NB4 (cell line): ENCODE data around the gene PCBP4.

ENCODE experiments used
- DNase-seq: peaks from one replicate; pipeline ENCODE4 v3.0.0; 2010; ENCODE audit warnings: low read depth
- H3K4me3 ChIP-seq: one replicate; pipeline ENCODE4 v1.5.1; 2011; ENCODE audit warnings: mild to moderate bottlenecking, low read depth, low read length, moderate library complexity
- CTCF ChIP-seq: IDR thresholded peaks from one replicate; pipeline ENCODE4 v1.5.1; 2012; ENCODE audit warnings: low read depth, low read length
- MAX ChIP-seq: IDR thresholded peaks from 2 replicates; pipeline ENCODE4 v1.6.1; 2011; ENCODE audit warnings: low read depth, low read length
- MYC ChIP-seq: IDR thresholded peaks from 2 replicates; pipeline ENCODE4 v1.6.1; 2011; ENCODE audit warnings: low read depth, low read length
- POLR2A ChIP-seq: IDR thresholded peaks from 2 replicates; pipeline ENCODE4 v1.6.1; 2011; ENCODE audit warnings: mild to moderate bottlenecking; ENCODE audit not compliant: insufficient read length; ENCODE audit errors: extremely low read depth

Gene PCBP4

GRCh38 chr3:51980253-51980652, 13.0 kb upstream of the PCBP4 start:
- DNase-seq = no peak
- no peak overlapping the region for H3K4me3 ChIP-seq
- TF ChIP-seq MAX = no peak

- TF ChIP-seq MYC (no peak), POLR2A (no peak), MAX (no peak), CTCF (no peak)
- H3K4me3 ChIP-seq = no peak overlapping the region
These were observed 10.9 kb upstream of the PCBP4 start for GRCh38 chr3:51978143-51978502.

GRCh38 chr3:51977446-51978142, 10.3 kb upstream of the PCBP4 start:
- no peak for DNase-seq
- TF ChIP-seq POLR2A (no peak), CTCF (no peak), MAX (no peak)
- H3K4me3 ChIP-seq = no peak overlapping the region

More at GRCh38 chr3:51978143-51978502, 10.9 kb upstream of the PCBP4 start:
- DNase-seq = no peak

GRCh38 chr3:51975852-51976549, 8.7 kb upstream of the PCBP4 start:
- peak overlapping the region; percentile 84 for H3K4me3 ChIP-seq
- TF ChIP-seq CTCF = peak; percentile 14
- no peak for TF ChIP-seq MAX
- TF ChIP-seq POLR2A = no peak
- TF ChIP-seq MYC = no peak
- DNase-seq = peak; percentile 50

GRCh38 chr3:51974963-51975851, 8.0 kb upstream of the PCBP4 start, which contains the start of gene ABHD14A:
ABHD14A (plus strand) TSS chr3:51975064; CDS start chr3:51975136, 72 bp downstream.
- TF ChIP-seq CTCF (no peak), POLR2A (peak; percentile 74), MYC (peak; percentile 21)
- peak within 1 kb of the TSS; percentile 84 for H3K4me3 ChIP-seq
- peak; percentile 78 for DNase-seq
